Raji (cell line): ENCODE data around the gene SCAMP3.

Experiments
- POLR2A ChIP-seq: IDR thresholded peaks from 2 replicates; pipeline ENCODE4 v1.6.1; 2011; ENCODE audit warnings: low read depth, low read length, control low read depth; ENCODE audit not compliant: insufficient read depth

Gene SCAMP3

GRCh38 chr1:155261852-155262673, at the start of gene SCAMP3:
TSS of gene SCAMP3 (minus strand) at chr1:155262360. CDS start at chr1:155262151, 209 bp downstream.
- peak; percentile 91 for TF ChIP-seq POLR2A

- TF ChIP-seq POLR2A, result peak; percentile 33; the same call in 1 of the 2 replicates
Observed at GRCh38 chr1:155309423-155310021, 47.4 kb upstream of the SCAMP3 start.

- TF ChIP-seq POLR2A, result peak; percentile 73
Observed at GRCh38 chr1:155308493-155309422, 46.6 kb upstream of the SCAMP3 start, which contains the start of gene FDPS. TSS of gene FDPS (plus strand) at chr1:155308866. CDS start at chr1:155309790, 924 bp downstream.

DNA sequence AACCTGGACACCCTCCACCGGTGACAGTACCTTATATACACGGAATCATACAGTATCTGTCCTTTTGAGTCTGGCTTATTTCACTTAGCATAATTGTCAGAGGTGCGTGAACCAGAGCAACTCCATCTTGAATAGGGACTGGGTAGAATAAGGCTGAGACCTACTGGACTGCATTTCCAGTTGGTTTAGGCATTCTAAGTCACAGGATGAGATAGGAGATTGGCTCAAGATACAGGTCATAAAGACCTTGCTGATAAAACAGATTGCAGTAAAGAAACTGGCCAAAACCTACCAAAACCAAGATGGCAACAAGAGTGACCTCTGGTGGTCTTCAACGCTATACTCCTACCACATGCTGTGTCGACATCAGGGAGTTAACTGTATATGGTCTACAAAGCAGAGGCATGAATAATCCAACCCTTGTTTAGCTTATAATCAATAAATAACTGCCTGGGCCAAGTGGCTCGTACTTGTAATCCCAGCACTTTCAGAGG, 45.1 kb upstream of the SCAMP3 start:
- TF ChIP-seq POLR2A, result no peak

DNA sequence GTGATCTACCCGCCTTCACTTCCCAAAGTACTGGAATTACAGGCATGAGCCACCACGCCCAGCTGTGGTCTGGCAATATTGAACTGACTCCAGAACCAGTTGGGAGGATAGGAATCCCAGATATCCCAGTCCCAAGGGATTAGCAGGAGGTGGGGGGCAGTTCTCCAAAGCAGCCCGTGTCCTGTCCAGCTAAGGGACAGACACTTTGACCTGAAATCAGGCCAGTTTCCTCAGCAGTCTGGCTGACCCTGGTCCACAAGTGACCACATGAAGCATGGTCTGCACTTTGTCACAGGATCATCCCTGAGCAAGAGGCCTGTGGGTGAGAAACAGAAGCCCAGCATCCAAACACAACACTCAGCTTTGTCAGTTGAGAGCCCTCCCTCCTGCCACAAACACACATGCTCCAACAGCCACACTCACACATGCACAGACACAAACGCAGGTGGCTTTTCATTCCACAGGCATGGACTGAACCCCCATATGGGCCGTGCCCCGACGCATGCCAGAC, 43.8 kb upstream of the SCAMP3 start:
- TF ChIP-seq POLR2A, result no peak

DNA sequence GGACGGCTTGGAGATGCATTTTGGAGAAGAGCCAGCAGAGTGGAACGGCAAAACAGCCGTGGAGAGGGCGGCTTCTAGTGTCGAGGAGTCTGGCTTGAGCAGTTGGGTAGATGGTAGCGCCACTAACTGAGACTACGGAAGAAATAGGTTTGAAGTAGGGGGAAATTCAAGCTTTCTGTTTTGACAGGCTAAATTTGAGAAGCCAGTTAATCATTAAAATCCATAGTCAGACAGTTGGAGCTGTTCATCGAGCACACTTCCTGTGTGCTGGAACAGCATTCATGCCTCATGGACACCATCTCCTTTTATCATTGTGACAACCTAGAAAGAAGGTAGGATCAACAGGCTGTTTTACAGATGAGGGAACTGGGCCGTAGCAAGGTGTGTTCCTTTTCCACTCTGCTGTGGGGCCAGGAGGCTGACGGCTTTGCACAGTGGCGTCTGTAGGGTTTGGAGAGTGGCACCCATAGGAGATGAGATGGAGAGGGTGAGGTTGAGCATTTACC, 42.5 kb upstream of the SCAMP3 start:
- no peak for TF ChIP-seq POLR2A

GRCh38 chr1:155301342-155301841, 39.2 kb upstream of the SCAMP3 start, which contains the start of gene PKLR:
TSS of gene PKLR (minus strand) at chr1:155301438. CDS start at chr1:155301395, 43 bp downstream.
- TF ChIP-seq POLR2A, result no peak

DNA sequence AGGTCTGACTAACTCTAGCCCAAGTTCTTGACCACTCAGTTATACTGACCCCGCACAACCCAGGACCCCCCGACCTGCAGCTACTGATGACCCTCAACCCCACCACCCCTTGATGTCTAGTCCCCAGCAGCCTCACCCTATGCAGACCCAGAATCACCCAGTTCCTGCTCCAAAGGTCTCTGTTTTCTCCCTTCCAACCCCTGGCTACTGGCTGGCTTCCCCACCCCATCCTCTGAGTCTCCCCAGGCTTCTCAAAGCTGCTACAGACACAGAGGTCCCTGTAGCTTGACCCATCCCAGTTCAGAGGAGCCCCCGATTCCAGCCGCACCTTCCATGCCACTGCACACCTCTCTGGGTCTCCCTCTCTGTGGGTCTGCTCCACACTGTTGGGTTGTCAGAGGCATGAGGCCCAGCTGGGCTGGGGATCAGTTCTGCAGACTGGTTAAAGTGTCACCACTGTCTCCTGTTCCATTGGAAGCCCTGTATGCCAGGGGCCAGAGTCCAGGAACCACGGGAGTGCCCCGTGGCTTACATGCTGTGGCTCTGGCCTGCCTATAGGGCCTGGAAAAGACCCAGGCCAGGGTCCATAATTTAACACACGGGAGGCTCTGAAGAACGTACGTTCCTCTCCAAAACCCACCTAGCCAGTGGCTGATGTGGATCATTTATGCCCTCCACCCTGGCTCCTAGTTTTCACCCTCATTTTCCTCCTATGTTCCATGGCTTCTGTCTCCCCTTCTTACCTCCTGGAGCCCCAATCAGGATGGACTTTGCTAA, 38.6 kb upstream of the SCAMP3 start:
- no peak for TF ChIP-seq POLR2A

DNA sequence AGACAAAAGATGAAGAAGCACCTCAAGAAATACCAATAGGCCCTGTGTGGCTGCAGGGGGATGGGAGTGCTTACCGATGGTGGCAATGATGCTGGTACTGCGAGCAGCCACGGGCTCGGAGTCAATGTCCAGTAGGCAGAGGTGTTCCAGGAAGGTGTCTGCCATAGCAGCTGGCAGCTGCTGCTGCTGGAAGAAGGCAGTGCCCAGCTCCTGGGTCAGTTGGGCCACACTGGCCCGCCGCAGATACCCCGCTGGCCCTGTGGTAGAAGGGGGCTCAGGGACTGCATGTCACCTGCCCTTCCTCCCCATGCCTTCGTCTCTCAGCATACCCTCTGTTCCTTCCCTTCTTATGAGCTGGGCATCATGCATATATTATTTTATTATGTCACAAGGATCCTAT, 37.9 kb upstream of the SCAMP3 start:
- no peak for TF ChIP-seq POLR2A

DNA sequence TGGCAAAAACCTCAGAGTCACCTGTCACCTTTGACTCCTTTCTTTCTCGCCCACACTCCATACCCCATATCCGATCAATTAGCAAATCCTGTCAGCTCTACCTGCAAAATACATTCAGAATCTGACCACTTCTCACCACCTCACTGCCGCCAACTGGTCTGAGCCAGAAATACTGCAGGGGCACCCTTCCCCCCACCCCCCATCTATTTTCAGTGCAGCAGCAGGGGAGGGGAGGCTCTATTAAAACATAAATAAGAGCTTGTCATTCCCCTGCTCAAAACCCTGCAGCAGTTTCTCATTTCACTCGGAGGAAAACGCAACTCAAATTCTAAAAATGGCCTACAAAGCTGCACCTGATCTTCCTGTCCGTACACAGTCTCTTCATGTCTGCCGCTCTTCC, 35.2 kb upstream of the SCAMP3 start:
- no peak for TF ChIP-seq POLR2A

- no peak for TF ChIP-seq POLR2A
Observed at GRCh38 chr1:155296661-155297060, 34.5 kb upstream of the SCAMP3 start.

DNA sequence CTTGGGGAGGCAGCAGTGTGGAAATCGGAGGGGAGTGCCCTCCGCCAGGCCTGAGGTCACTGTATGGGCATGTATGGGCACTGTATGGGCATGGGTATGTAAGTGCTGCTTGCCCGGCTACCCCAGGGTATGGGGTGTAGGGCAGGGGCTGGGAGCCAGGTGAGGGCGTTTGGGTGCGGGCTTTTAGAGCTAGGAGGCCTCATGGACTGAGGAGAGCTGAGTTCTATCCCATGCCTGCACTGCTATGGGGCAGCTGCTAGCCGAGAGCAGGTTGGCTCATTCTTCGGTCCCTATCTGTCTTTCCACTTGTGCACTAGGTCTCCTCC, 33.7 kb upstream of the SCAMP3 start:
- TF ChIP-seq POLR2A, result no peak

DNA sequence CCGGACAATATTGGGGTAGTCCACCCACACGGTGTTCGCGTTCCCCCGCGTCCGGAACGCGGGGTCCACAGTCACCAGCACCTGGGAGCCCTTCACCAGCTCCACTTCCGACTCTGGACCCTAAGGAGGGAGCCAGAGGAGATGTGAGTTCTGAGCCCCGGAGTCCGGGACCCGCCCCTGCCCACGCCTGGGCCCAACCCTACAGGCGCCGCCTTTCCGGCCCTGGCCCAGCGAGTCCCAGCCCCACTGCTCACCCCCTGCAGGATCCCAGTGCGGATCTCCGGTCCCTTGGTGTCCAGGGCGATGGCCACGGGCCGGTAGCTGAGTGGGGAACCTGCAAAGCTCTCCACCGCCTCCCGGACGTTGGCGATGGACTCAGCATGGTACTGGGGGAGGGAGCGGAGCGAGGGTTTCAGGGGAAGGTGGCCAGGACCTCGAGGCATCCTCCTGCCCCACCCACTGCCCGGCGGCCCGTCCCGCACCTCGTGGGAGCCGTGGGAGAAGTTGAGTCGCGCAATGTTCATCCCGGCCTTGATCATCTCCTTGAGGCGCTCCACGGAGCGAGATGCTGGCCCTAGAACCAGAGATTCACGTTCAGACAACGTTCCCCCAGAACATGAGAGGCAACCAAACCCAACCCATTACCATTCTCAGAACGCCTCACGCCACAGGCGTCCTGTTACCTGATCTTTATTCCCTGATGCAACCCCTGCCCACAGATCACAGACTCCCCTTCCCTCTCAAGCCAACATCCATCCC, 33.2 kb upstream of the SCAMP3 start:
- TF ChIP-seq POLR2A, result no peak
